WI38 (cell line): ENCODE data around the gene ANKRA2.

ENCODE experiments used
- H3K4me3 ChIP-seq: 2 replicates; pipeline ENCODE4 v1.5.1; 2011; ENCODE audit warnings: low read depth, mild to moderate bottlenecking, control low read depth, low read length
- TF ChIP-seq, protein P1 (sequence below): IDR thresholded peaks from 2 replicates; pipeline ENCODE4 v1.5.1; 2012; ENCODE audit warnings: low read depth, mild to moderate bottlenecking, control low read depth, low read length

Gene ANKRA2

GRCh38 chr5:73603998-73604397 is 38.6 kb upstream of the ANKRA2 start:
- H3K4me3 ChIP-seq, result no peak overlapping the region
- TF ChIP-seq, protein P1, sequence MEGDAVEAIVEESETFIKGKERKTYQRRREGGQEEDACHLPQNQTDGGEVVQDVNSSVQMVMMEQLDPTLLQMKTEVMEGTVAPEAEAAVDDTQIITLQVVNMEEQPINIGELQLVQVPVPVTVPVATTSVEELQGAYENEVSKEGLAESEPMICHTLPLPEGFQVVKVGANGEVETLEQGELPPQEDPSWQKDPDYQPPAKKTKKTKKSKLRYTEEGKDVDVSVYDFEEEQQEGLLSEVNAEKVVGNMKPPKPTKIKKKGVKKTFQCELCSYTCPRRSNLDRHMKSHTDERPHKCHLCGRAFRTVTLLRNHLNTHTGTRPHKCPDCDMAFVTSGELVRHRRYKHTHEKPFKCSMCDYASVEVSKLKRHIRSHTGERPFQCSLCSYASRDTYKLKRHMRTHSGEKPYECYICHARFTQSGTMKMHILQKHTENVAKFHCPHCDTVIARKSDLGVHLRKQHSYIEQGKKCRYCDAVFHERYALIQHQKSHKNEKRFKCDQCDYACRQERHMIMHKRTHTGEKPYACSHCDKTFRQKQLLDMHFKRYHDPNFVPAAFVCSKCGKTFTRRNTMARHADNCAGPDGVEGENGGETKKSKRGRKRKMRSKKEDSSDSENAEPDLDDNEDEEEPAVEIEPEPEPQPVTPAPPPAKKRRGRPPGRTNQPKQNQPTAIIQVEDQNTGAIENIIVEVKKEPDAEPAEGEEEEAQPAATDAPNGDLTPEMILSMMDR, result no peak

GRCh38 chr5:73599380-73599779 is 33.9 kb upstream of the ANKRA2 start:
- no peak overlapping the region for H3K4me3 ChIP-seq
- TF ChIP-seq, protein P1, result no peak

DNA sequence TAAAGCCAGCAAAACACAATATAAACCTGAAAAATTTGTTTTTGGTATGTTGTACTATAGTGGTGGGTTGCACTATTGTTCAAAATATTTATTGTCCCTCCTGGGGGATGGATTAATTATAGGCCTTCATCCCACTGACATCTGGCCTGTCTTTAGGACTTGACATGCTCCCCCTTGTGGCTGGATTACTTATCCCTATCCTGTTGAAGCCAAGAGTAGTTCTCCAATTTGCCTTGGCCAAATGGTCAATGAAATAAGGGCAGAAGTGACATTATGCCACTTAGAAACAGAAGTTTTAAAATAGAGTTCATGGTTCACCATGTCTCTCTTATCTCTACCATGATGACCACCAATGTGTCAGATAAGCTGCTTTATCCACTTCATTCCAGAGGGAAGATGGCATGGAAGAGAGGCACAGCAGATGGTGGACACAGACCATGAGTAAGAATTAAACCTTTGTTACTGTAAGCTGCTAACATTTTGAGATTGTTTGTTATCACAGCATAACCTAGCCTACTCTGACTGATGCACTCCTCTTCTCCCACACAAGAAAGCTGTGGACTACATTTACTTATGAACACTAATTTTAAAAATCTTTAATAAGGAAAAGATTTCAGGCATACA is 31.4 kb upstream of the ANKRA2 start:
- TF ChIP-seq, protein P1, result peak; percentile 35
- H3K4me3 ChIP-seq, result no peak overlapping the region

DNA sequence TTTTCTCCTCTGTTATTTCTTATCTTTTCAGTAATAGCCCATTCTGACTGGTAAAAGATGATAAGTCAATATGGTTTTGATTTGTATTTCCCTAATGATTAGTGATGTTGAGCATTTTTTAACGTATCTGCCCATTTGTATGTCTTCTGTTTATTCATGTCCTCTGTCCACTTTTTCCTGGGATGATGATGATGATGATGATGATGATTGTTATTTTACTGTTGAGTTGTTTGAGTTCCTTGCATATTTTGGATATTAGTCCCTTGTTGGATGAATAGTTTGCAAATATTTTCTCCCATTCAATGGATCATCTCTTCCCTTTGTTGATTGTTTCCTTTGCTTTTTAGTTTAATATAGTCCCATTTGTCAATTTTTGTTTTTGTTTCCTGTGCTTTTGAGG is 27.1 kb upstream of the ANKRA2 start:
- TF ChIP-seq, protein P1, result no peak

GRCh38 chr5:73591698-73592501 is 26.5 kb upstream of the ANKRA2 start:
- no peak overlapping the region for H3K4me3 ChIP-seq
- TF ChIP-seq, protein P1, result no peak

More for the DNA sequence above, 27.1 kb upstream of the ANKRA2 start:
- H3K4me3 ChIP-seq, result no peak overlapping the region

GRCh38 chr5:73591102-73591695 is 25.8 kb upstream of the ANKRA2 start:
- TF ChIP-seq, protein P1, result 0 out of 2 replicates have a peak, but pooled peaks have one; percentile 30
- H3K4me3 ChIP-seq, result no peak overlapping the region

DNA sequence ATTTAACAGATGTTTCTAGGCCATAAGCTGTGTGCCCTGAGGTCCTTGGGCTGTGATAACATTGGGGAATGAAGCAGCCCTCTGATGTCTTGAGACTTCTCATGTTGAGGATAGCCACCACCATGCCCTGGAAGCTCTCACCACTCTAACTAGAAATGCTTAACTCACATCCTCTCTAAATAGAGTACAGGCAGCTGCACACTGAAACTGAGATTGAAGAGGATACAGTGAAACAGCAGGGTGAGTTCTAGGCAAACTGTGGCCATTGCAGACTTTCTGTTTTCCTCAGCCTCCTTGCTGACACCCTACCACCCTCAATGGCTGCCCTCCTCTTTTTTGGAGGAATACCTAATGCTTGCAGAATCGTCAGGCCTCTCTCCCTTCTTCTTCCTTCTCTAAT is 22.5 kb upstream of the ANKRA2 start:
- no peak overlapping the region for H3K4me3 ChIP-seq
- TF ChIP-seq, protein P1, result no peak
